SH-SY5Y (cell line): ENCODE measurements around the gene TCN2.

ENCODE experiments used
- GATA2 ChIP-seq: IDR thresholded peaks from 2 replicates; pipeline ENCODE4 v1.6.1; 2011; ENCODE audit warnings: mild to moderate bottlenecking, low read depth, low read length
- GATA3 ChIP-seq: IDR thresholded peaks from 2 replicates; pipeline ENCODE4 v1.6.1; 2011; ENCODE audit warnings: low read depth, mild to moderate bottlenecking, low read length, moderate library complexity

DNA sequence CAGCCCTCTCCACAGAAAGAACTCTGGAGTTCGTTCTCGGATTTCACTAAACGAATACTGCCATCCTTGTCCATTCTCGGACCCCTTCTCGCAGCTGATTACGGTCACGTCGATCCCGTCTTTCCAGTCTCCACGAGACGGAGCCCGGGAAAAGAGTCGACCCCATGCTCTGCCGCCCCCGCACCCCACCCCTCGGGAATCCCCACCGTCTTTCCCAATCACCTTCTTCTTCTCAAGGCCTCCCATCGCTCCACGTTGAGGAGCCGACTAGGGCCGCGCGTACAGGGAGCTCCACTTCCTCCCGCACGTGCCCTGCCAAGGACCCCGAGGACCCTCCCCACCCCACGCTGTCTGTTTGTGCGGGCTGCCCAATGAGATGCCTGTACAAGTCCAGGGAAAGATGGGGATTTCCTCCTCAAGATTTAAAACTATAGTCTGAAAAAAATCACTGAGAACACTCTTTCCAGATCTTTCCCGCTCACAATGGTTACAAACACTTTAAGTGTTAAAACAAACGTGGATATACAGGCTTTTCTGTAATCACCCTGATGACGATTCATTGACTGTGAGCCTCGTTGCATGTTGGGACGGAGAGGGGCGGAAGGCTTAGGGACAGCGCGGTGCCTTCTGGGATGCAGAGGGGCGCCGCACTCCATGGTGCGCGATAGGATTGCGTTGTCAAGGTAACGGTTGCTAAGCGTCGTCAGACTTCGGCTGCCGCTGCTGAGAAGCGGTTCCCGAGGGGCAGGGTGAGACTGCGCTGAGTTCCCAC, 15.2 kb upstream of the TCN2 start, which contains the start of gene PES1:
- peak; percentile 17; the same call in 1 of the 2 replicates for TF ChIP-seq GATA2
- no peak for TF ChIP-seq GATA3
